ENCODE results near the gene PKNOX2.
A peak's percentile ranks its signal among the peaks of the same experiment; 100 is the strongest.

Gene PKNOX2

GRCh38 chr11:125343718-125344131 is 179.2 kb downstream of the PKNOX2 start:
- no peak for DNase-seq

- no peak for DNase-seq
Observed at GRCh38 chr11:125344846-125345420, 180.4 kb downstream of the PKNOX2 start.

- DNase-seq: peak; percentile 5 to 80 (median 45)
Observed at GRCh38 chr11:125345421-125346178, 181.0 kb downstream of the PKNOX2 start.

- DNase-seq: no peak
Observed at GRCh38 chr11:125346179-125346530, 181.6 kb downstream of the PKNOX2 start.

GRCh38 chr11:125346565-125347260 is 182.2 kb downstream of the PKNOX2 start:
- no peak for DNase-seq

- DNase-seq: no peak
Observed at GRCh38 chr11:125347261-125347585, 182.7 kb downstream of the PKNOX2 start.

- DNase-seq: no peak
Observed at GRCh38 chr11:125348141-125348651, 183.6 kb downstream of the PKNOX2 start.

- peak in 2 of 3 experiments; percentile 62 to 72 for DNase-seq
Observed at GRCh38 chr11:125348674-125349309, 184.2 kb downstream of the PKNOX2 start.

- DNase-seq: no peak
Observed at GRCh38 chr11:125350206-125351032, 185.9 kb downstream of the PKNOX2 start.

- DNase-seq: no peak
Observed at GRCh38 chr11:125351033-125351867, 186.7 kb downstream of the PKNOX2 start.

GRCh38 chr11:125351868-125352250 is 187.3 kb downstream of the PKNOX2 start:
- DNase-seq: no peak

GRCh38 chr11:125356797-125357196 is 192.2 kb downstream of the PKNOX2 start:
- no peak for DNase-seq

- DNase-seq: no peak
Observed at GRCh38 chr11:125357551-125357950, 193.0 kb downstream of the PKNOX2 start.

GRCh38 chr11:125358254-125358840 is 193.8 kb downstream of the PKNOX2 start:
- DNase-seq: no peak

GRCh38 chr11:125359130-125359529 is 194.6 kb downstream of the PKNOX2 start:
- DNase-seq: no peak

- no peak for DNase-seq
Observed at GRCh38 chr11:125360066-125360465, 195.5 kb downstream of the PKNOX2 start.

GRCh38 chr11:125364121-125364826 is 199.7 kb downstream of the PKNOX2 start:
- no peak for DNase-seq

- no peak for DNase-seq
Observed at GRCh38 chr11:125365196-125365931, 200.8 kb downstream of the PKNOX2 start.

GRCh38 chr11:125367710-125368109 is 203.2 kb downstream of the PKNOX2 start:
- DNase-seq: no peak

- DNase-seq: no peak
Observed at GRCh38 chr11:125368757-125369156, 204.2 kb downstream of the PKNOX2 start.
